ENCODE measurements around the gene NOS1AP.

Gene NOS1AP

DNA sequence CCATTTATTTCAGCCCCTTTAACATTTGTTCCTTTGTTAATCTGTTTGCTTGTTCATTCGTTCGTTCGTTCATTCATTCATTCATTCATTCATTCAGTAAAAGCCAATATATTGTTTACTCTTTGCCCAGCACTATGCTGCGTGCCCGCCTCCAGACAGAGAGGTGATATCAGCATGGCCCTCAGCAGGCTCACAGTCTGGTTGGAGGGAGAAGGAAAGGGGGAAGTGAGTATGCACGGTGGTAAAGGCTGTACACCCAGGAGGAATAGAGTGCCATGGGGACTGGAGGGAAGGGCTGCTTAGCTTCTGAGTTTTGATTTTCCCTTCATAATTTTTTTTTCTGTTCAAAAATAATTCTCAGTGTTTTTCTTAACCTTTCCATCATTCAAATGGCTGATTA lies 144.7 kb downstream of the NOS1AP start:
- no peak overlapping the region for H3K4me3 ChIP-seq (ENCODE audit: low read depth, low read length)

DNA sequence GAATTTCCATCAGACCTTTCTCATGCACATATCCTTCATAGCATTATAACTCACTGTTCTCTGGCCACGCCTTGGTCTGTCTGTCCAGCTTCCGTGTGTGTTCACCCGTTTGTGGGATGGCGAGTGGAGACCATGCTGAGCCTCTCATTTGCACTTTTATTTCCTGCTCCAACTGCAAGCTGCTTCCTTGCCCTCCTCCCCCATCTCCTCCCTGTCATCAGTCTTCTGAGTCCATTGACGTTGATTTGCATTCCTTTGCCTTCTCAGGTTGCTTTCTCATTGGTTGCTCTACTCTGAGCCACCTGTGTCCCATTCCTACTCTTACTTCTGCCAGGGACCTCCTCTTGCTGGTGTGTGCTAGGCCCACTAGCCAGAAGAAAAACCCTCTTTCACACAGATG lies 146.4 kb downstream of the NOS1AP start:
- no peak overlapping the region for H3K4me3 ChIP-seq (ENCODE audit: low read depth, low read length)

DNA sequence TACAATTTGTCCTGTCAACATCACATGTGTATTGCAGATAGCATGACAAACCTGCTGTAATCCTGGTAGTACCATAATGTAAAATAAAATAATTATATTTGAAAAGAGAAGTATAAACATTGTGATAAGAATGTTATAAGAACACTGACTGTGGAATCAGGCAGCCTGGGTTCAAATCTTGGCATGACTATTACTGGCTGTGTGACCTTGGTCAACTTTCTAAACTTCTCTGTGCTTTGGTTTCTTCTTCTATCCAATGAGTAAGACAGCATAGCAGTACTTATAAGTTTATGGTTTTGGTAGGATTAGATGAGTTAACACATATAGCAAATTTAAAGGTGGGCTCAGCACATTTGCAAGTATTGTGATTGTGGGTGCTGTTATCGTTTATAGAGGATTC lies 147.1 kb downstream of the NOS1AP start:
- H3K4me3 ChIP-seq (ENCODE audit: low read depth, low read length), result no peak overlapping the region

DNA sequence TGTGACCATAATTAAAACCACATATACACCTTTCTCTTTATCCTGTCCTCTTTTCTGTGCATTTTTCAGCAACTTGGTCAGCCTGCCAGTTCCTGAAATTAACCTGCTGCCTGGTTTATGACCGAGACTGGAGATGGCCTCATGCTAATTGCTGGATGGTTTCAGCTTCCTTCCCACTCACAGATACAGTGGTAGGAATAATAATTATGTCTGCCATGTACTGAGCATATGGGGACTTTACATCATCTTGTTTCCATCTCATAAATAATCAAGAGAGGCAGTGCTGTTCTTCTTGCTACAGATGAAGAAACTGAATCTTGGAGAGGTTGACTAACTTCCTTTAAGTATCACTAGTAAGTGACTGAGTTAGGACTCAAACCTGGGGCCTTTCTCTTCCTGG lies 148.2 kb downstream of the NOS1AP start:
- no peak overlapping the region for H3K4me3 ChIP-seq (ENCODE audit: low read depth, low read length)

DNA sequence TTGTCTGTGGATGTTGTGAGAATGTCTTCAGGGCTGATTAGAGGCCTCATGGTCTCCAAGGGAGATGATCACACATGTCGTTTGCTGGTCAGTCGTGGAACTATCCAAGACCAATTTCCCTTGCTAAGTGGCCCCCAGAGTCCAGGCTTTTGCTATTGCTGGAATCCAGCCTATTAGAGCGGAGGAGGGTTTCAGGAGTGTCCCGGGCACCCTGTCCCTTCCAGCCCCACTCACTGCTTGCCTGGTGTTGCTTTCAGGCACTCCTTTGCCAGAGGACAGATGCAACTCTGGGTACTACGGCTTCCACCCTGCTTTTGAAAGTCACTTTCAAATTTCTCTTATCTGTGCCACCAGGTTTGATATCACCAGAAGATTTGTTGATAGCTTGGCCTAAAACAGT lies 149.1 kb downstream of the NOS1AP start:
- no peak overlapping the region for H3K4me3 ChIP-seq (ENCODE audit: low read depth, low read length)

DNA sequence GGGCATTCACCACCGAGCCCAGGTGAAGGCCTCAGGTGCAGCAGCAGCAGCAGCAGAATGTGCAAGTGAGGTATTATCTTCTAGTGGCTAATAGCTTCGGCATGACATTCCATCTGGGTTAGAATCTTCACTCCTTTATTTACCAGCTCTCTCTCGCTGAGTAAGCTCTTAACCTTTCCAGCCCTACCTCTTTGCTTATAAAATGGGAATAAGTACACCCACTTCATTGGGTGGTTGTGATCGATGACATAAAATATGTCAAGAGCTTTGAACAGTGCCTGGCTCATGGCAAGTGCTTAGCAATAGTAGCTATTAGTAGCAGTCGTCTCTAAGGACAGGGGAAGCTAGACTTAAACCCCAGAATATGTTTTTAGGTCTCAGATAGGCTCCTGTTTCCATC lies 149.5 kb downstream of the NOS1AP start:
- H3K4me3 ChIP-seq (ENCODE audit: low read depth, low read length), result no peak overlapping the region

DNA sequence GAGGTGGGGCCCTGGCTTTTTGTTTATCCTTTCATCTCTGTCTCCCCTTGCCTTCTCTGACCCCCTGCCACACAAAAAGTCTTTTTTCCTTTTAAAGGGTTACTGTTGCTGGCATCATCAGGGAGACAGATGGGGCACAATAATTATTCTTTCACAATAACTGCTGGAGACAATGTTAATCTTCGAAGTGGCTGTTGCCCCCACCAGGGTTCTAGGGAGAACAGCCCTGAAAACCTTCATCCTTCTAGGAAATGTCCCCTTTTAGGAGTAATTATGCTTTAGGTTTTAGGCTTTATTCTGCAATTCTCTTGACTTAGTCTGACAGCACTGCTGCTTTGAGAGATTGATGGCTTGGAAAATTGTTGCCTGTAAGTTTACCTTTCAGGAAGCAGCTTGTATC lies 150.0 kb downstream of the NOS1AP start:
- H3K4me3 ChIP-seq (ENCODE audit: low read depth, low read length), result no peak overlapping the region

DNA sequence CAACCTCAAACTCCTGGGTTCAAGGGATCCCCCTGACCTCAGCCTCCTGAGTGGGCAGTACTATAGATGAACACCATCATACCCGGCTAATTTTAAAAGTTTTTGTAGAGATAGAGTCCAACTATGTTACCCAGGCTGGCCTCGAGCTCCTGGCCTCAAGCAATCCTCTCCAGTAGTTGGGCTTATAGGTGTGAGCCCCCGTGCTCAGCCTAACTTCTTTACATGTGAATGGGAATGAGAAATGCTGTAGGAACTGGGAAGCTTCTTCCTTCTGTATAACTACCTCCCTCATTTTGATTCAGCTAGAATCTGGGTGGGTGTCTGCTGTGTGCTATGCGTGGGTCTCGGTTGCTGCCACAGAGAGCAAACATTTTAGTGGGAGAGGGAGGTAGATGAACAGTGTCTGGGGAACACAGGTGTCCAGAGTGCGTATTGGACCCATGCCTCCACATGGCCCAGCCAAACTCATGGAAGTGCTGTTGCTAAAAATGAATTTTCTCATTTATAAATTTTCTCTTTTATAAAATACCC lies 150.6 kb downstream of the NOS1AP start:
- no peak overlapping the region for H3K4me3 ChIP-seq (ENCODE audit: low read depth, low read length)

DNA sequence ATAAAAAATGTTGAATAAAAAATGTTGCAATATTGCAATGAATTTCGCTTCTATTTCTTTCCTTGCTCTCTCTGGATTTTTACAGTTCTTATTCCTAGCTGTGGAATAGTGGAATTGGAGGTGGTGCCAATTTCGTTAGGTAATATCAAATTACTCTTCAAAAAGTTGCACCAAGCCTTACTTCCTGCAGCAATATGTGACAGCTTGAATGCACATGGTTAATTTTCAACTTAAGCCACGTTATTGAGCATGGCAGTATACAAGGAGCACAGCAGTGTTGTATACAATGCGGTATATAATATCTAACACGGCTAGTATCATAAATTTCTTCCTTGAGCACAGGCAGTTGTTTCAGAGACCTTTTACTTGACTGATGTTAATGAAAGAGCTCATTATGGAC lies 152.5 kb downstream of the NOS1AP start:
- H3K4me3 ChIP-seq (ENCODE audit: low read depth, low read length), result no peak overlapping the region

DNA sequence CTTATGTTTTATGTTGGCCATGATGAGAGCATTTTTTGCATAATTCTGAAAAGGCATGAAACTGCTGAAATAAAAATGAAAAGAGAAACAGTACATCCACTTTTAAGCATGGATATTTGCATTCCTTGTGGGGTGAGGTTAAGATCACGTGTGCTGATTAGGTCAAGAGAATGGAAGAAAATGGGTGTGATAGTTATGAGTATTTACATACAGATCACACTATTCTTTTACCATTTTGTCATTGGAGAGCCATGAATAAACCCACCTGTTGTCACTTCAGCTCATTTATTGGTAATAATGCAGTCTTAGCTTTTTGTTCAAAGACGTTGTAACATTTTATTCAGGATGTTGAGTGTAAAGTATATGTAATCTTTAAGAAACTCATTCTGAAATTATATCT lies 153.2 kb downstream of the NOS1AP start:
- no peak overlapping the region for H3K4me3 ChIP-seq (ENCODE audit: low read depth, low read length)

DNA sequence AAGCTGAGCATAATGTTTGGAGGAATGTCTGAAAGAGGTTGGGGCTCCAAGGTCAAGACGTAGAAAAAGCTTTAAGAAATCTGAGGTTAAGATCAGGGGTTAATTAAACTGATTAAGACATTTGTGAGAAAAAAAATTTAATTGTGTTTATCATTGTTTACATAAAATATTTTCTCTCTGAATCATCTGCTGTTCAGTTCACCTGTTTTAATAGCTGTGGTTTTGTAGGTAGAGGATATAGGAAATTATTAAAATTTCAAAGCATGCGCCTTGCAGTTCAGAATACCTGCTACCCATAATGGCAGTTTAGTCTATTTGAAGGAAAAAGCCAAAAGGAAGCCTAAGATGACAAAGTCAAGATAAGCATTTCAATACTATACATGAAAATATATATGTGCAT lies 154.0 kb downstream of the NOS1AP start:
- no peak overlapping the region for H3K4me3 ChIP-seq (ENCODE audit: low read depth, low read length)

DNA sequence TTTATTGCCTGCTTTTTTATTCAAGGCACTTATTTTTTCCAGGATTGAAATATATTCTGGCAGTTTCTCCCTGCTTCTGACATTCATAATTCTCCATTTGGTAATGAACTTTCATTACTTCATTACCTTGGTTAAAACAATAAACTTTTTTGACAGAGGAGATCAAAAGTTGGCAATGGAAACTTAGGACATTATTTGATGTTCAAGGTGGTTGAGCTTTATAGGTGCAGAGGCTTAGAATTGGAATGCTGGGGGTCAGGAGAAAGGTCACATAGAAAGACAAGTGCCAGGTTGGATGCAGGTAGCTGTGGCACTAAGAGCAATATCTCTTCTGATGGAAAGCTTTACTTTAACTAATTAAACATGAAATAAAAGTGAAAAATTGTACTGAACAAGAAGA lies 154.8 kb downstream of the NOS1AP start:
- H3K4me3 ChIP-seq (ENCODE audit: low read depth, low read length), result no peak overlapping the region

DNA sequence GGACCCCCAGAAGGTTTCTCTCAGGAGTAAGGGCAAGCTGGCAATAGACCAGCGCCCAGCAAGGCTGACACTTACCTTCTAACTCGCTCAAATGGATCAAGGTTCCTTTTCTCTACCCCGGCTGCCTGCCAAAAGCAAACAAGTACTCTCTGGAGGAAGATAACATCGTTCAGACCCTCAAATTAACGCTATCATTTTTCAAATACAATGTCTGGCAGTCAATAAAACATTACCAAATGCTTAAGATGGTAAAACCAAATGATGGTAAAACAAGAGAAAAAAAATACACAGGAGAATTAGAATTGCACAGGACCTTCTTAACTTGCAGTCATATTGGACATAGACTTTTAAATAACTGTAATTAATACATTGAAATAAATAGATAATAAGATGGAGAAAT lies 159.1 kb downstream of the NOS1AP start:
- no peak overlapping the region for H3K4me3 ChIP-seq (ENCODE audit: low read depth, low read length)

DNA sequence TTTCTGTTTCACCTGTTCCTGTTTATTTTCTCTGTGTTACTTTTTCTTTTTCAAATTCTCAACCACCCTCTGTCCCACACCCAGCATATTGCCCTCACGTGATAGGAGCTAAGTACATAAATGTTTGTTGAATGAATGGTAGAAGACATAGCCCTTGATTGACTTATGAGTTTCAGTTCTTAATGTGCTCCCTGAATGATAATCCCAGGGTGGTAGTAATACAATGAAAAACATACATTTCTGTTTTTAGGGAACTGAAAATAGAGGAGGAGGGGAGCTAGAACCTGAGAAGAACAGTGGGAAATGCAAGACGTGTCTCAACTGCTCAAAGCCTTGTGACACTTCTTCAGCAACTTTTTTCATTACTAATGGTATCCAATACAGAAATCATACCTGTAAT lies 160.1 kb downstream of the NOS1AP start:
- no peak overlapping the region for H3K4me3 ChIP-seq (ENCODE audit: low read depth, low read length)

DNA sequence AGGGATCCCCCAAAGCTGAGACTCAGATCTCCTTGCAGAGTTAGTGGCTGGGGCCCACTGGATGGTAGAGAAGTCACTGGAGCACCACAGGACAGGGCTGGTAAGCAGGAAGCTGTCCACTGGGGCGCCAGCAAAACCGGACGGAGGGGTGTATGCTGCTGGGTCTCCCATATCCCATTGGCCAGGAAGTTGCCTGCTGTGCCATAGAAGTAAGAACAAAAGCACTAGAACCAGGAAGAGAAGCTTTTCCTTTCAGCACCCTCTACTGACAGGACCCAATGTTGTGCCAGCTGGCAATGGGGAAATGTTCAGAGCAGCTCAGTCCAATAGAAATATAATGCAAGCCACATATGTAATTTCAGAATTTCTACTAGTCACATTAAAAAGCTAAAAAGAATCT lies 160.6 kb downstream of the NOS1AP start:
- H3K4me3 ChIP-seq (ENCODE audit: low read depth, low read length), result no peak overlapping the region

DNA sequence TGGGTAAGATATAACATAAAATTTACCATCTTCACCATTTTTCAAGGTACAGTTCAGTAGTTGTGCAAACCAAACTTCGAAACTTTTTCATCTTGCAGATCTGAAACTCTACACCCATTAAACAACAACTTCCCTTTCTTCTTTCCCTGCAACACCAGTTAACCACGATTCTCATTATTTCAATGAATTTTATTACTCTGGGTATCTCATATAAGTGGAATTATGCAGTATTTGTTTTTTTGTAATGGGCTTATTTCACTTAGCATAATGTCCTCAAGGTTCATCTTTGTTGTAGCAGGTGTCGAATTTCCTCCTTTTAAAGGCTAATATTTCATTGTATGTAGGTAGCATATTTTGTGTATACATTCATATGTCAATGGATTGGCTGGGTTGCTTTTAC lies 161.0 kb downstream of the NOS1AP start:
- no peak overlapping the region for H3K4me3 ChIP-seq (ENCODE audit: low read depth, low read length)

DNA sequence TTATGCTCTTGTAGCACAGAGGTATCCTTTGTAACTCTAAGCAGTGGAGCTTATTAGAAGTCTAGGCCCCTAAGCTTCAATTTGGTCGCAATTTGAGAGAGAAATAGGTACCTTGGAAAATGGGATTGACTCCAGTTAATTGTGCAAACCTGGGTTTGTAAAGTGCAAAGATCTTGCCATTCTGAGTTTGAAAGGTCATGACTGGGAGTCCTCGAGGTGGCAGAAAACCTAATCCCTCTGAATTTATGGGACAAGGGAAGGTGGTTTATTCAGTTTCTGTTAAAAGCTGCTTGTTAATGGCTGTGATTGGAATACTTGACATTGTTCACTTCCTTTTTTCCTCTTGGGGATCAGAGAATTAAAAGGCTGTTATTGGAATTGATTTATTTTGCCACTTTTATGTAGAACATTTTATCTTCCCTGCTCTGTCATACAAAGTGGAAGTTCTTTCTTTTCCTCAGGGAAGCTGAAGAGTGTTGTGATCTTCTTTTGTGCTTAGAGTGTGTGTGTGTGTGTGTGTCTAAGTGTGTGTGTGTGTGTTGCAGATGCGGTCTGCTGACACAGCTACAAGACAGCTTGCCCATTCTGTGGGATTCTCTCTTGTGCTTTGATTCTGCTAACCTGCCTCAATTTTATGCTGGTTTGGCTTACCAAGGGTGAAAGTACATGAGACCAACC lies 162.7 kb downstream of the NOS1AP start:
- no peak overlapping the region for H3K4me3 ChIP-seq (ENCODE audit: low read depth, low read length)

DNA sequence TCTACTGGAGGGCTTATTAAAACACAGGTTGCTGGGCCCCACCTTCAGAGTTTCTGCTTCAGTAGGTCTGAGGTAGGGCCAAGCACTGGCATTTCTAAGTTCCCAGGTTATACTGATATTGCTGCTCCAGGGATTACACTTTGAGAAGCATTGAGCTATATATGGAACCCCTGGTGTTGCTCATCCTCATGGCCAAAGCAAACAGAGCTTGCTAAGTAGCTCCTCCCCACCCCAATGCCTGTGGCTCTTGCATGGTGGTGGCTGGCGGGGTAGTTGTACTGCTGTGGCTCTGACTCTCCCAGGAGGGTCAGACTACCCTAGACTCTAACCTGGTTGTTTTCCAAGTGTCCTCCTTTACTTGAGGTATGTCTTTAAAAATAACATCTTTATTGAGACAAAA lies 163.6 kb downstream of the NOS1AP start:
- no peak overlapping the region for H3K4me3 ChIP-seq (ENCODE audit: low read depth, low read length)

DNA sequence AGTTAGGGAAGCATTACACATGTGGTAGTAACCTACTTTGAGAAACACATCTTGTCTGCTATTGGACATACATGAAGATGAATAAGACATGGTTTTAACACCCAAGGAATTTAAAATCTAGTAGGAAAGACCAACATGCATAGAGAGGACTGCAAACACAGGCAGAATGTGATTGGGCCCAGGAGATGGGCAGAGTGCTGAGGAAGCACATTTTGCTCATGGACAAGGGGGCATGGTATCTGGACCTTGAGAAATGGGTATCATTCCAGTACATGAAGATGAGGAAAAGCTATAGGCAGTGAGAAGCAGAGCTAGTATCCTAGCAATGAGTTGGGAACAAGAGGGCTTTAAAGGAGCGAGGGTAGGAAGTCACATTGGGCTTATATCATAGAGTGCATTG lies 164.4 kb downstream of the NOS1AP start:
- no peak overlapping the region for H3K4me3 ChIP-seq (ENCODE audit: low read depth, low read length)

DNA sequence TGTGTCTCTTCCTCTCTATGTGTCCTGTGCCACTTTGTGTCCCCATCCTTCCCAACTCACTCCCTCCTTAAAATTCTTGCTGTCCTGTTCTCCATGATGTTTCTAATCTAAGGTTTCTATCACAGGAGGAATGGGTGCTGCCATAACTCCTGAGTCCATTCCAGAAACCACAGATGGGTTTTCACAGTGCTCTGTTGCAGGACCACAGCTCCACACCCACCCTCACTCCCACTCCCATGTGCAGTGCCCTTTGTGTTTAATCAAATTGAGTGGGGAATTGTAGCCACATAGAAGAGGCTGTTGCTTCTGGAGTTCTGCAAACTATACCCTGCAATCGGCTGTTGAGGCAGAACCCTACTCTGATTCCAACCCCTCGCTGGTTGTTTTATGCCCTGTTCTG lies 165.1 kb downstream of the NOS1AP start:
- no peak overlapping the region for H3K4me3 ChIP-seq (ENCODE audit: low read depth, low read length)

DNA sequence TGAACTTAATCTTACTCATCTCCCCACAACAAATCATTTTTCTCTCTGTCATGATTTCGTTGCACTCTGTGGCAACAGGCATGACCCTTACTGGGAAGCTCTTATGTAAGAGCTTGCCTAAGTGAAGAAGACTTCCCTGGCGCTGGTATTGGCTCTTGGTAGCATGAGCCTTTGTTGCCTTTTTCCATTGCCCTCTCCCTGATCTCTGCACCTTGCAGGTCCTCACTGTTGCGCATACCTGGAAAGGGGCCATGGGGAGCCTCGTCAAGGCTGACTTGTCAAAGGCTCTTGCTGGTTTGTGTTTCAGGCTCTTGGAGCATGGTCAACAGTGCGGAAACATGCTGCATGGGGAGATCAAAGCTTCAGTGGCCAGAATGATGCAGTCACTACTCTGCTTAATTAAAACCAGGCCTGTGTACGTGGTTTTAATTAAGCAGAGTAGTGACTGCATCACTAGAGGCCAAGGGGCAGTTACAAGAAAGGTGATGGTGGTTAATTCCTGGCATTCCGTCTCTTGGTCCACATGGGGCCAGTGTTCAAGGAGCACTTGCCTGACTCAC lies 165.8 kb downstream of the NOS1AP start:
- no peak overlapping the region for H3K4me3 ChIP-seq (ENCODE audit: low read depth, low read length)

DNA sequence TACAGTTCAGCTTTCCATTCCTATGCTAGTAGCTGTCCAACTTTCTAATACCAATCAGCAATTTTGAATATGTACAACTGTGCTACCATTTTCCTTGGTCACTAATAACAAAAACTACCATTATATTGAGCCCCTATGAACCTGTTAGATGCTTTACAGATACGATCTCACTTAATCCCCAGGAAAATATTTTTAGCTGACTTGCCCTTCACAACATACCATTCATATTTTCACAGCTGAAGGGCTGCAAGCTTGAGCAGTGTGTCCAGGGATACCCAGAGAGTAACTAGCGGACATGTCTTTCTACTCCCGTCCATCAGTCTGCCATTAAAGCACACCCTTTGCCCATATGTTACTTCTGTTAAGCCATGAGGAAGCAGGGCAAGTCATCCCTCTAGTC lies 166.7 kb downstream of the NOS1AP start:
- H3K4me3 ChIP-seq (ENCODE audit: low read depth, low read length), result no peak overlapping the region

DNA sequence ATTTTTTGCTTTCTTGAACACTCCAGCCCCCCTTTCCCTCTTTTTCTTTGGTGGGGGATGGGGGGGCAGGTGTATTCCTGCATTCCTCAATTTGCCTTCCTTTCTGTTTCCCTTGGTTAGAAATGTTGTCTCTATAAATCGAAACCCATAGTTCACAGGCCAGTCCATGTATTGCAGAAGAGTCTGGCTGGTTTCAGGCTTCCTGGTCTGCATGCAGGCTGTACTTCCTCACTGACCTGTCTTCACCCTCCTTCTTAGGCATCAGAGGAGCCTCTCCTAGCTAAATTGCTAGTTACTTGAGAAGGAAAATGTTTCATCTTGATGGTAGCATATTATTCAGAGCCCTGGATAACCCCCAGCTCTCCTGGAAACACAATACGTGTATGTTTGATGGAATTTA lies 167.1 kb downstream of the NOS1AP start:
- H3K4me3 ChIP-seq (ENCODE audit: low read depth, low read length), result no peak overlapping the region
